Muscle layer of duodenum (tissue), 2 donors: Measurements from ENCODE around the gene MAGEC1.

Experiments used
- H3K27ac ChIP-seq: one replicate; pipeline ENCODE4 v1.7.0; 2013; ENCODE audit warnings: mild to moderate bottlenecking, low read length
- H3K27me3 ChIP-seq: one replicate; pipeline ENCODE4 v1.7.0; 2013; ENCODE audit warnings: low read depth, mild to moderate bottlenecking, control low read depth, low read length
- H3K36me3 ChIP-seq, 2 donors: one replicate each; pipeline ENCODE4 v1.7.0; 2013; ENCODE audit warnings: low read length in 2 of 2, control low read depth in 1 of 2, mild to moderate bottlenecking in 1 of 2; ENCODE audit not compliant: insufficient read depth in 2 of 2, control insufficient read depth in 1 of 2
- H3K4me1 ChIP-seq, 2 donors: one replicate each; pipeline ENCODE4 v1.7.0; 2013; ENCODE audit warnings: low read length in 2 of 2, mild to moderate bottlenecking in 2 of 2, control low read depth in 1 of 2, moderate library complexity in 1 of 2; ENCODE audit not compliant: insufficient read depth in 2 of 2, control insufficient read depth in 1 of 2
- H3K4me3 ChIP-seq, 2 donors: one replicate each; pipeline ENCODE4 v1.7.0; 2013; ENCODE audit warnings: low read length in 2 of 2, low read depth in 1 of 2, mild to moderate bottlenecking in 1 of 2
- H3K9me3 ChIP-seq, 2 donors: one replicate each; pipeline ENCODE4 v1.7.0; 2013; ENCODE audit warnings: low read length in 2 of 2, control low read depth in 1 of 2, mild to moderate bottlenecking in 1 of 2; ENCODE audit not compliant: control insufficient read depth in 1 of 2
- donor health status: healthy.

MAGEC1 gene

GRCh38 chrX:141928432-141928831, 24.7 kb downstream of the MAGEC1 start:
- Histone ChIP-seq H3K27ac (no peak overlapping the region), H3K27me3 (no peaks in the 10 kb centered on the region), H3K4me3 (no peak overlapping the region), H3K36me3 (no peaks in the 10 kb centered on the region), H3K9me3 (no peaks in the 10 kb centered on the region), H3K4me1 (no peaks in the 10 kb centered on the region)

GRCh38 chrX:141934059-141934641, 30.5 kb downstream of the MAGEC1 start:
- Histone ChIP-seq H3K4me1 (no peaks in the 10 kb centered on the region), H3K4me3 (no peak overlapping the region), H3K36me3 (no peaks in the 10 kb centered on the region), H3K27me3 (no peaks in the 10 kb centered on the region), H3K9me3 (no peaks in the 10 kb centered on the region), H3K27ac (no peak overlapping the region)

DNA sequence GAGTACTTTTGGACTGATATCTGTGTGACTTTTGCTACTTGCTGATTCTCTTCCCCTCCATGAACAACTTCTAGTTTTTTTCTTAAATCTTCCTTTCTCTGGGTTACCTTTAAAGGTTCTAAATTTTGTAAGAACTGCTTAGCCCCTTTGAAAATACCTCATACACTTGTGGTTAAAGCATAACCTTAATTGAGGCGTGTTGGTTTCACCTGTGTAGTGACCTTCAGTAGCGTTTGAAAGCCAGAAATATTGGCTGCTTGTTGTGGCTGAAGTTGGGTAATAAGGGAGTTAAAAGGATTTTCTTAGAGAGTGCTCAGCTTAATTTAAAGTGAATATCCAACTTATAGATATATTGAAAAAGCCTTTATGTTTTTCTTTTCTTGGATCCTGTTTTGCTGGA, 32.0 kb downstream of the MAGEC1 start:
- no peak overlapping the region for H3K4me3 ChIP-seq
- no peaks in the 10 kb centered on the region for H3K27me3 ChIP-seq
- no peaks in the 10 kb centered on the region for H3K36me3 ChIP-seq
- H3K9me3 ChIP-seq: no peaks in the 10 kb centered on the region
- H3K4me1 ChIP-seq: no peaks in the 10 kb centered on the region
- H3K27ac ChIP-seq: no peak overlapping the region

DNA sequence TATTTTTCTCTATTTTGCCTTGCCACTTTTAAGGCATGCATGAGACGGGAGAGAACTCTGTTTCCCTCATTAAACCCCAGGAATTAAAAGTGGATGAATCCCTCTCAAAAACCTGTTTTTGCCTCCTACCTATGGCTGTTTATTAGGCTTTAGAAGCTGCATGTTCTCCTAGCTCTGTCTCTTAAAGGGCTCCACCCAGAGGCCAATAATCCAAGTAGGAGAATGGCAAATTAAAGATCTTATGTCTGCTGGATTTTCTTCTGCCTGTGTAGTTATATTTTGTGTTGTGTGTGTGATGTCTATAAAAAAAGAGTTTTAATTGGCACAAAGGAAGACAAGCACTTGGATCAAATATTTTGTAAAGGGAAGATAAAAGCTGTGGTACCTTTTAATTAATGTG, 32.4 kb downstream of the MAGEC1 start:
- Histone ChIP-seq H3K27me3 (no peaks in the 10 kb centered on the region), H3K4me3 (no peak overlapping the region), H3K9me3 (no peaks in the 10 kb centered on the region), H3K4me1 (no peaks in the 10 kb centered on the region), H3K27ac (no peak overlapping the region), H3K36me3 (no peaks in the 10 kb centered on the region)

DNA sequence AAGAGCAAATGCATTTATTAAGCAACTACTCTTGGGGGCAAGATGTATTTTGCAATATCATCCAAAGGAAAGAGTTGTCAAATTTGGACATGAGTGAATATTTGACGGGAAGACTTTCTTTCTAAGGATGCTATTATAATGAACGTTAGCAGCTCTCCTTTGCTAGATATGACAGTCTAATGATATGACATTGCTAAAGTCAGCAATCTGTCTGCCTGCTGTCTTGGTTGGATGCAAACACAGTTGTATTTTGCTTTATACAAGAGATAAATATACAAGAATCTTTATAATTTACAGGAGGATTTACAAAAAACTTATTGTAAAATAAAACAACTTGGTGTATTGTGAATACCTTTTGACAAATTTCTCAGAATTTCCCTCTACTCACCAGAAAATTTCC, 37.5 kb downstream of the MAGEC1 start:
- H3K27ac ChIP-seq: no peak overlapping the region
- no peaks in the 10 kb centered on the region for H3K4me1 ChIP-seq
- H3K9me3 ChIP-seq: no peaks in the 10 kb centered on the region
- H3K36me3 ChIP-seq: no peaks in the 10 kb centered on the region
- H3K27me3 ChIP-seq: no peaks in the 10 kb centered on the region
- no peak overlapping the region for H3K4me3 ChIP-seq

GRCh38 chrX:141945426-141945825, 41.7 kb downstream of the MAGEC1 start:
- H3K27ac ChIP-seq: no peak overlapping the region
- no peaks in the 10 kb centered on the region for H3K27me3 ChIP-seq
- H3K36me3 ChIP-seq: no peaks in the 10 kb centered on the region
- no peaks in the 10 kb centered on the region for H3K9me3 ChIP-seq
- H3K4me3 ChIP-seq: no peak overlapping the region
- H3K4me1 ChIP-seq: no peaks in the 10 kb centered on the region

DNA sequence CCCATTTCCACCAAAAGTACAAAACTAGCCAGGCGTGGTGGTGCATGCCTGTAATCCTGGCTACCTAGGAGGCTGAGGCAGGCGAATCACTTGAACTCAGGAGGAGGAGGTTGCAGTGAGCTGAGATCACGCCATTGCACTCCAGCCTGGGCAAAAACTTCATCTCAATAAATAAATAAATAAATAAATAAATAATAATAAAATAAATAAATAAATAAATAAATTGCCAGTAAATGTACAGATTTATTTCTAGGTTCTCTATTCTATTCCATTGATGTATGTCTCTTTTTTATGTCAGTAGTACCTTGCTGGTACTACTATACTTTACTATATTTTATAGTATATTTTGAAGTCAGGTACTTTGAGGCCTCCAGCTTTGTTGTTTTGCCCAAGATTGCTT, 43.7 kb downstream of the MAGEC1 start:
- H3K36me3 ChIP-seq: no peaks in the 10 kb centered on the region
- H3K4me1 ChIP-seq: no peaks in the 10 kb centered on the region
- H3K27ac ChIP-seq: no peak overlapping the region
- H3K4me3 ChIP-seq: no peak overlapping the region
- H3K27me3 ChIP-seq: no peaks in the 10 kb centered on the region
- H3K9me3 ChIP-seq: no peaks in the 10 kb centered on the region

GRCh38 chrX:141952603-141953002, 48.9 kb downstream of the MAGEC1 start:
- no peak overlapping the region for H3K4me3 ChIP-seq
- no peaks in the 10 kb centered on the region for H3K4me1 ChIP-seq
- H3K36me3 ChIP-seq: no peaks in the 10 kb centered on the region
- H3K27me3 ChIP-seq: no peaks in the 10 kb centered on the region
- H3K27ac ChIP-seq: no peak overlapping the region
- no peaks in the 10 kb centered on the region for H3K9me3 ChIP-seq

GRCh38 chrX:141958675-141959074, 55.0 kb downstream of the MAGEC1 start:
- Histone ChIP-seq H3K4me1 (no peaks in the 10 kb centered on the region), H3K9me3 (no peaks in the 10 kb centered on the region)

More at GRCh38 chrX:141958675-141959074, 55.0 kb downstream of the MAGEC1 start:
- Histone ChIP-seq H3K36me3 (no peaks in the 10 kb centered on the region), H3K27ac (no peak overlapping the region), H3K27me3 (no peaks in the 10 kb centered on the region), H3K4me3 (no peak overlapping the region)
